ENCODE results near the gene SP1.

Gene SP1

GRCh38 chr12:53453953-53454640 lies 74.1 kb downstream of the SP1 start:
- no peak for DNase-seq

- DNase-seq, result no peak
Measured at GRCh38 chr12:53454707-53455106, 74.7 kb downstream of the SP1 start.

GRCh38 chr12:53456654-53457366 lies 76.8 kb downstream of the SP1 start:
- DNase-seq, result no peak

- DNase-seq, result no peak
Measured at GRCh38 chr12:53459097-53459496, 79.1 kb downstream of the SP1 start.

- DNase-seq, result no peak
Measured at GRCh38 chr12:53461059-53461458, 81.1 kb downstream of the SP1 start.

GRCh38 chr12:53461591-53461990 lies 81.6 kb downstream of the SP1 start:
- no peak for DNase-seq

- no peak for DNase-seq
Measured at GRCh38 chr12:53462935-53463334, 83.0 kb downstream of the SP1 start.

- no peak for DNase-seq
Measured at GRCh38 chr12:53463802-53464560, 84.0 kb downstream of the SP1 start.

- DNase-seq, result no peak
Measured at GRCh38 chr12:53464685-53465418, 84.9 kb downstream of the SP1 start.

GRCh38 chr12:53465679-53466078 lies 85.7 kb downstream of the SP1 start:
- DNase-seq, result no peak
